ENCODE results near the gene PAPSS1.

The PAPSS1 gene

DNA sequence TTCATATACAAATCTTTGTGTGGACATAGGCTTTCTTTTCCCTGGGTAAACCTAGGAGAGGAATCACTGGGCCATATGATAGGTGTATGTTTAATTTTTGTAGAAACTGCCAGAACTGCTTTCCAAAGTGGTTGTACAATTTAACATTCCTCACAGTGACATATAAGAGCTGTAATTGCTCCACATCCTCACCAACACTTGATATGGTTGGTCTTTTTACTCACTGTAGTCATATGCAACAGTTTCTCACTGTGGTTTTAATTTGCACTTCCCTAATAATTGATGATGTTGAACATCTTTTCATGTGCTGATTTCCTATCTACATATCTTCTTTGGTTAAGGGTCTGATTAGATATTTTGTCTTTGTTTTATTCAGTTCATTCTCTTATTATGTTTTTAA lies 24.5 kb upstream of the PAPSS1 start:
- DNase-seq (ENCODE audit: insufficient read length, low spot score) (no peak), FAIRE-seq (no peak)
- no peak for TF ChIP-seq SPI1 (IDR thresholded peaks at IDR 0.05; ENCODE audit: low read depth, low read length)
- no peak for TF ChIP-seq POLR2A (IDR thresholded peaks at IDR 0.05; ENCODE audit: low read depth, low read length)
- no peak for TF ChIP-seq POLR2AphosphoS5 (IDR thresholded peaks at IDR 0.05; ENCODE audit: low read depth, low read length)
- TF ChIP-seq TAF1 (IDR thresholded peaks at IDR 0.05; ENCODE audit: low read depth, low read length): no peak
- no peak for TF ChIP-seq PAX5 (IDR thresholded peaks at IDR 0.05; ENCODE audit: insufficient read depth, low read length, severe bottlenecking)
- no peak for TF ChIP-seq POU2F2 (IDR thresholded peaks at IDR 0.05; ENCODE audit: low read depth, low read length)

DNA sequence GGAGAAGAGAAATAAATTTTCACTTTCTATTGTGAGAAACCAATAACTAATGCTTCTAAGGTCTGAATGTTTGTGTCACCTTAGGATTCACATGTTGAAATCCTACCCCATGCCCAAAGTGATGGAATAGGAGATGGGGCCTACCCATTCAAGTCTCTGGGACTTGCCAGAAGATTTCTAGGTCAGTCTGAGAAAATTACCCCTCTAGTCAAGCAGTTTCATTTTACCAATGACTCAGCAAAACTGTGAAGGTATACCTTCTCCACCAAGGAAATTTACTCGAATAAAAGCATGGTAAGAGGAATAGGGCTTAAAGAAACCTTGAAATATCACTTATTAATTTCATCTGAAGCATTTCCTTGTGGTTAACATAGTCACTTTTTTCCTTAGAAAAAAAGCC lies 23.5 kb upstream of the PAPSS1 start:
- no peak for FAIRE-seq

DNA sequence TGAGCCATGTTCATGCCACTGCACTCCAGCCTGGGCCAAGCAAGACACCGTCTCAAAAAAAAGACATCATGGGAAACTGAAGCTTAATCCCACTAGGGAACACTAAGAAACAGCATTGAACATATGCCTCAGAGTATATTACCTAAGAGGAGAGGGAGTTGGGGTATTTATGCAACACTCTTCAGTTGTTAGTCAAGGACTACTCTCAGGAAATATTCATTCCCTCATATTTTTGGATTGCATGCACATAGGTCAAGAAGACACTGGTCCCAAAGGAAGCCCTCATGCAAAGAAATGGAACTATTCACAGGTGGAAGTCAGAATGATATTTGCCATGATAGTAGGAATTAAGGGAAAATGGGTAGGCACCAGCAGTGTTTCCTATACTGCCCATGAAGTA lies 22.8 kb upstream of the PAPSS1 start:
- DNase-seq (ENCODE audit: insufficient read length, low spot score) (no peak), FAIRE-seq (no peak)
- TF ChIP-seq POU2F2 (IDR thresholded peaks at IDR 0.05; ENCODE audit: low read depth, low read length) (no peak), SPI1 (IDR thresholded peaks at IDR 0.05; ENCODE audit: low read depth, low read length) (no peak), TAF1 (IDR thresholded peaks at IDR 0.05; ENCODE audit: low read depth, low read length) (no peak), PAX5 (IDR thresholded peaks at IDR 0.05; ENCODE audit: insufficient read depth, low read length, severe bottlenecking) (no peak), POLR2A (IDR thresholded peaks at IDR 0.05; ENCODE audit: low read depth, low read length) (no peak), POLR2AphosphoS5 (IDR thresholded peaks at IDR 0.05; ENCODE audit: low read depth, low read length) (no peak)

More for the DNA sequence above, 23.5 kb upstream of the PAPSS1 start:
- no peak for DNase-seq (ENCODE audit: insufficient read length, low spot score)
- TF ChIP-seq POU2F2 (IDR thresholded peaks at IDR 0.05; ENCODE audit: low read depth, low read length): no peak
- TF ChIP-seq TAF1 (IDR thresholded peaks at IDR 0.05; ENCODE audit: low read depth, low read length): no peak
- no peak for TF ChIP-seq POLR2AphosphoS5 (IDR thresholded peaks at IDR 0.05; ENCODE audit: low read depth, low read length)
- TF ChIP-seq PAX5 (IDR thresholded peaks at IDR 0.05; ENCODE audit: insufficient read depth, low read length, severe bottlenecking): no peak
- TF ChIP-seq POLR2A (IDR thresholded peaks at IDR 0.05; ENCODE audit: low read depth, low read length): no peak
- TF ChIP-seq SPI1 (IDR thresholded peaks at IDR 0.05; ENCODE audit: low read depth, low read length): no peak

DNA sequence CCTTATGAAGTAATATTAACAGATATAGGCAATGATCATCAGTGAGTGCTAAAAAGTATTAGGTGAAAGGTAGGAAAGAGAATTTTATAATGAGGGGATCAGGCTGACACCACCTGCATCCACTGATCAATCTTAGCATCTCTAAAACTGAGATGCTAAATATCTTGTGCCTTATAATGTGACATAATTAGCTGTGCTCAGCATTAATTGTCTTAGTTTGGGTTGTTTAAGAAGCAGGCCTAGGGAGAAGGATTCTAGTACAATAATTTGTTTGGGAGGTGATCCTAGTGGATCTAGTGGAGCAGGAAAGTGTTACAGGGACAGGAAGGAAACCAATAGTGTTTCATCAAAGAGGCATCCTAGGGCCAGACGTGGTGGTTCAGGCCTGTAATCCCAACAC lies 22.2 kb upstream of the PAPSS1 start:
- no peak for FAIRE-seq

DNA sequence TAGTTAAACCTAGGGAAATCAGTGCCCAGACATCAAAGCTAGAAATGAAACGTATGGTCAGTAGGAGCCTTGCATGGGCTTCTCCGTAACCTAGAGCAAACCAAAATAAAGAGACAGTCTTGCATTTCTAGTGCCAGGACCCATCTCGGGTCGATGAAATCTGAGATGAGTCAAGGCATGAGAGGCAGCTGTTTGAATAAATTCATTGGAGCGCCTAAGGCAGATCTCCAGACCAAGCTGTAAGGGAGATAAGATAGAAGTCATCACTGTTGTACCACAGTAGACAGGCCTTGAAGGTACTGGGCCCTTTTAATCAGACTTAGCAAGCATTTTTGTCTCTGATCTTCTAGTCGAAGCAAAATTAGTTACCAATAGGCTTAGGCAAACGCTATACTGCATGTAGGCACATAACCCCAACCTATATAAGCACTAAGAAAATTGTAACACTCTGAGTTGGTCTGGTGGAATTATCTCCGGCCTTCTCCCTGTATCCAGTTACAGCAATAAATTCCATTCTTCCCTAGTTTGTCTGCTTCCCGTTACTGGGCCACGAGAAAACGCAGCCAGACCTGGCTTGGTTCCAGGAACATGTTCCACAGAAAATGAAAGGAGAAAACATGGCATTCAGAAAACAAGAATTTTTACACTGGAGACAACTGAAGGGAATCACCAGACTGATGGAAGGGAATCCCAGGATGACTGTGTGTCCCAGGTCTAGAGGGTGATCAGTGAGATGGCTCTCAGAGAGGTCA lies 21.1 kb upstream of the PAPSS1 start:
- FAIRE-seq: no peak
- DNase-seq (ENCODE audit: insufficient read length, low spot score): no peak

More for the DNA sequence above, 22.2 kb upstream of the PAPSS1 start:
- no peak for TF ChIP-seq TAF1 (IDR thresholded peaks at IDR 0.05; ENCODE audit: low read depth, low read length)
- no peak for DNase-seq (ENCODE audit: insufficient read length, low spot score)

DNA sequence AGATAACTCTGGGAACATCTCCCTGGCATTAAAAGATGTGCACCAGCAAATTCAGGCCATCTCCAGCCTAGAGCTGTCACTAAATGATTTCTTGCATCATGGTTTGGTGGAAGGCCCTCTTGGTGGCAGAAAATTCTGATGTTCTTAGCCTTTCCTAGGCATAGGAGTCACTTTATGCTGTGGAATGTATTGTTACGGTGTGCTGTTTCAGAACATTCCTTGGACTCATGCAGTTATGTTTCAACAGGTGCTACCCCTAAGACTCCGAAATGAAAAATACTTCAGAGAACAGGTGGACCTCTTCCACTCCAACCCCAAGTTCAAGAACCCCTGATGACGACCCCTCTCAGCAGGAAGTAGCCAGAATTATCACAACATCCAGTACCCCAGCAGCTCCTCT lies 20.3 kb upstream of the PAPSS1 start:
- DNase-seq (ENCODE audit: insufficient read length, low spot score): no peak
- FAIRE-seq: no peak
- TF ChIP-seq PAX5 (IDR thresholded peaks at IDR 0.05; ENCODE audit: insufficient read depth, low read length, severe bottlenecking) (no peak), POLR2AphosphoS5 (IDR thresholded peaks at IDR 0.05; ENCODE audit: low read depth, low read length) (no peak), POU2F2 (IDR thresholded peaks at IDR 0.05; ENCODE audit: low read depth, low read length) (no peak), TAF1 (IDR thresholded peaks at IDR 0.05; ENCODE audit: low read depth, low read length) (no peak), POLR2A (IDR thresholded peaks at IDR 0.05; ENCODE audit: low read depth, low read length) (no peak), SPI1 (IDR thresholded peaks at IDR 0.05; ENCODE audit: low read depth, low read length) (no peak)

More for the DNA sequence above, 21.1 kb upstream of the PAPSS1 start:
- TF ChIP-seq POU2F2 (IDR thresholded peaks at IDR 0.05; ENCODE audit: low read depth, low read length) (no peak), SPI1 (IDR thresholded peaks at IDR 0.05; ENCODE audit: low read depth, low read length) (no peak), TAF1 (IDR thresholded peaks at IDR 0.05; ENCODE audit: low read depth, low read length) (no peak), PAX5 (IDR thresholded peaks at IDR 0.05; ENCODE audit: insufficient read depth, low read length, severe bottlenecking) (no peak), POLR2AphosphoS5 (IDR thresholded peaks at IDR 0.05; ENCODE audit: low read depth, low read length) (no peak), POLR2A (IDR thresholded peaks at IDR 0.05; ENCODE audit: low read depth, low read length) (no peak)

DNA sequence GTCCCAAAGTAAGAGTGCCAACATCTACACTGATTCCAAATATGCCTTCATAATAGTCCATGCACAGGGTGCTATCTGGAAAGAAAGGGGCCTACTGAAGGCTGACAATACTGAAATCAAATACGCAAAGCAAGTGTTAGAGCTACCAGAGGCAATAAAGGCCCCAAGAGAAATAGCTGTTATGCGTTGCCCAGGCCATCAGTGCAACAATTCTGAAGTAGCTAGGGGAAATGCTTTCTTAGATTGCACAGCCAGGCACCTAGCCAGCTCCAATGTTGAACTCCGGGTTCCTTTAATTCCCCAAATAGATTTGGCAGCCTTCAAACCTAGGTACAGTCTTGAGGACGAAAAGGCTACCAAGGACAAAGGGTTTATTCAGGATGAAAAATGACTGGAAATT lies 17.4 kb upstream of the PAPSS1 start:
- no peak for TF ChIP-seq PAX5 (IDR thresholded peaks at IDR 0.05; ENCODE audit: insufficient read depth, low read length, severe bottlenecking)
- TF ChIP-seq SPI1 (IDR thresholded peaks at IDR 0.05; ENCODE audit: low read depth, low read length): no peak
- no peak for TF ChIP-seq POLR2A (IDR thresholded peaks at IDR 0.05; ENCODE audit: low read depth, low read length)
- TF ChIP-seq POLR2AphosphoS5 (IDR thresholded peaks at IDR 0.05; ENCODE audit: low read depth, low read length): no peak
- no peak for TF ChIP-seq POU2F2 (IDR thresholded peaks at IDR 0.05; ENCODE audit: low read depth, low read length)
- TF ChIP-seq TAF1 (IDR thresholded peaks at IDR 0.05; ENCODE audit: low read depth, low read length): no peak
- no peak for FAIRE-seq

DNA sequence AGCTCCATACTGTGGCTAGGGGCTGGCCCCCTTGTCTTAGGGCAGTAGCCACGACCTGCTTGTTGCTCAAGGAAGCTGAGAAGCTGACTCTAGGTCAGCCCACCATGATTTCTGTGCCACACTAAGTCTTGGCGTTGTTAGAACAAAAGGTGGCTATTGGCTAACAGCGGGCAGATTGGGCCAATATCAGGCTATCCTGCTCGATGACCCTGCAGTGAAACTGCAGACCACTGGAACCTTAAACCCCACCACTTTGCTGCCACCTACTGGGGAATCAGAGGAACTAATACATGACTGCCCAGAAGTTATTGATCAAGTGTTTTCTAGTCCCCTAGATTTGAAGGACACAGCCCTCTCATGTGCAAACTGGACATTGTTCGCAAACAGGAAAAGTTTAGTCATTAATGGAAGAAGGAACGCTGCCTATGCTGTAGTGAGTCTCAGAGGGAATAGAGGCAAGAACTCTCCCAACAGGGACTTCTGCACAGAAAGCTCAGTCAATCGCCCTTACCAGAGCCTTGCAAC lies 17.0 kb upstream of the PAPSS1 start:
- TF ChIP-seq POU2F2 (IDR thresholded peaks at IDR 0.05; ENCODE audit: low read depth, low read length) (no peak), POLR2A (IDR thresholded peaks at IDR 0.05; ENCODE audit: low read depth, low read length) (no peak), SPI1 (IDR thresholded peaks at IDR 0.05; ENCODE audit: low read depth, low read length) (no peak), PAX5 (IDR thresholded peaks at IDR 0.05; ENCODE audit: insufficient read depth, low read length, severe bottlenecking) (no peak), TAF1 (IDR thresholded peaks at IDR 0.05; ENCODE audit: low read depth, low read length) (no peak), POLR2AphosphoS5 (IDR thresholded peaks at IDR 0.05; ENCODE audit: low read depth, low read length) (no peak)
- FAIRE-seq: peak; percentile 91
- DNase-seq (ENCODE audit: insufficient read length, low spot score): no peak

More for the DNA sequence above, 17.4 kb upstream of the PAPSS1 start:
- no peak for DNase-seq (ENCODE audit: insufficient read length, low spot score)

DNA sequence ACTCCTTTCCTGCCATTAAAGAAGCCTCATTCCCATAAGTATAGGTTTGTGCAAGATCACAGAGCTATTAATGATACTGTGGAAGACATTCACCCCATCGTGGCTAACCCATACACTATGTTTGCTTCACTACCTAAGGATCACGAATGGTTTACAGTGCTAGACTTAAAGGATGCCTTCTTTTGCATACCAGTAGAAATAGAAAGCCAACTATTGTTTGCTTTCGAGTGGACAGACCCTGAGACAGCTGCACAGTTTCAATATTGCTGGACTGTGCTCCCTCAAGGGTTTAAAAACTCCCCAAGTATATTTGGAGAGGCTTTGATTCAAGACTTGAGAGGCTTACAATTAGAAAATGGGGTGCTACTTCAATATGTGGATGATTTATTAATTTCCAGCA lies 16.0 kb upstream of the PAPSS1 start:
- FAIRE-seq: peak; percentile 5

More for the DNA sequence above, 16.0 kb upstream of the PAPSS1 start:
- no peak for DNase-seq (ENCODE audit: insufficient read length, low spot score)
- TF ChIP-seq POU2F2 (IDR thresholded peaks at IDR 0.05; ENCODE audit: low read depth, low read length) (no peak), PAX5 (IDR thresholded peaks at IDR 0.05; ENCODE audit: insufficient read depth, low read length, severe bottlenecking) (no peak), POLR2A (IDR thresholded peaks at IDR 0.05; ENCODE audit: low read depth, low read length) (no peak), SPI1 (IDR thresholded peaks at IDR 0.05; ENCODE audit: low read depth, low read length) (no peak), TAF1 (IDR thresholded peaks at IDR 0.05; ENCODE audit: low read depth, low read length) (no peak), POLR2AphosphoS5 (IDR thresholded peaks at IDR 0.05; ENCODE audit: low read depth, low read length) (no peak)
